CD4-positive, alpha-beta T cell treated with Interleukin-6 for 4 hours (primary cell): Measurements from ENCODE around the gene EID3.
"Not testable (repeated sequence)": the region's sequence is repeated elsewhere in the genome, so short reads cannot be mapped to it uniquely, and the experiment has no call there.

Source experiments
- DNase-seq: peaks from one replicate; pipeline ENCODE4 v3.0.0-alpha.2; 2020; ENCODE audit warnings: mixed read lengths

Gene EID3

DNA sequence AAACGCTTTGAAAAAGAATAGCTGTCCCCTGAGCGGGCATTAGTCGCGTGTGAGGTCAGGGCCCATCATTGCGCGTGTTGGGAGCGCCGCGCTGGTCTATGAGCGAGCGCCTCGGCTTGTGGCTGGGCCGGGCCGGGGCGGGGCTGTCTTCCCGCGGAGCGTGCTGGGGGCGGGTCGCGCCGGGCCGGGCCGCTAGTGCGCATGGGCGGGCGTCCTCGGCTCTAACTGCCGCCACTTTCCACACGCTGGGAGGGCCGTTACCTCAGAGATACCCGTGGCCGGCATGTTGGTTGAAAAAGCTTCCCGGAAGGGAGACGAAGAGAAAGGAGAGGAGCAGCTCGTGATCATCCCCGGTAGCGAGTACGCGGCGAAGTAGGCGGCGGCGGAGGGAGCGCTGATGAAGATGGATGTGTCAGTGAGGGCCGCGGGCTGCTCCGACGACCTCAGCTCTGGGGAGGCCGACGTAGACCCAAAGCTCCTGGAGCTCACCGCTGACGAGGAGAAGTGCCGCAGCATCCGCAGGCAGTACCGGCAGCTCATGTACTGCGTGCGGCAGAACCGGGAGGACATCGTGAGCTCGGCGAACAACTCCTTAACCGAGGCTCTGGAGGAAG lies at the start of gene EID3:
Gene EID3 (plus strand): TSS at position 202 of the 614 bp plus-strand sequence. CDS start 196 bp downstream, at position 398.
- DNase-seq: peak; percentile 94

DNA sequence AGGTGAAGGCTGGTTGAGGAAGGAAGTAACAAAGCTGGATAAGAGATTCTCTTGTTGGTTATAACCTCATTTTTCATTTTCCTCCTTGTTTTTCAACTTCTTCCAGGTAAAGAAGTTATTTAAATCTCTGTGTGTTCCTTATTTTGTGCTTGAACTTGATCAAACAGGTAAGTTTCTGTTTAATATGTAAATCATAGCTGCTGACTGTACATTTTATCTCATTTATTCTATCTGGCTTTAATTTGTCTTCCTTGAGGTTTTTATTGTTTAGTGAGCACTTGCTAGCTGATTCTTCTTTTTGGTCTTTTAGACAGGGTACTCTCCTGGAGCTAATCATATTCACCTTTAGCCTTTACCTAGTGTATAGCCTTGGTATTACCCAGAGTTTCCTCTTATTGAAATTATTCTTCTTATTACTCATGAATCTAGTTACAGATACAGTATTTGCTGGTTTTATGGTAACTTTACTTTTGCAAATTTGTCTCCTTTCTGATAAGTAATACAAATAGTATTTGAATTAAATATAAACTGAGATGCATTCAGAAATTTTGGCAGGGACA lies 45.5 kb upstream of the EID3 start:
- DNase-seq: no peak

DNA sequence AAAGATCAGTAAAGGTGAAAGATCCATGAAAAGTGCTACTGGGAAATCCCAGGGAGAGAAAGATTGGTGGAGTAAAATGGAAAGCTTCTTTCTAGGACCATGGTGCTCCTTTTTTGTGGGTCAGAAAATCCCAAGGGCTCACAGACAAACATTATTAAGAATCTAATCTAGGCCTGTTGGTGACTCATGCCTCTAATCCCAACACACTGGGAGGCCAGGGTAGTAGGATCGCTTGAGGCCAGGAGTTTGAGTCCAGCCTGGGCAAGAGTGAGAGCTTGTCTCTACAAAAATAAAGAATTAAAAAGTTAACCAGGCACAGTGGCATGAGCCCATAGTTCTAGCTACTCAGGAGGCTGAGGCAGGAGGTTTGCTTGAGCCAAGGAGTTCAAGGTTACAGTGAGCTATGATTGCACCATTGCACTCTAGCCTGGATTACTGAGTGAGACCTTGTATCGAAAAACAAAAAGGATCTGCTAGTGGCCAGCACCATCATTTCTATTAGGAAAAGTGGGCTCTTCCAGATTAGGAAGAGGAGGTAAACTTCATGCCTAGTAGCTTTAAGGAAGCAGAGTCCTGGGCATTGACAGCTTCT lies 45.0 kb upstream of the EID3 start:
- DNase-seq: no peak

DNA sequence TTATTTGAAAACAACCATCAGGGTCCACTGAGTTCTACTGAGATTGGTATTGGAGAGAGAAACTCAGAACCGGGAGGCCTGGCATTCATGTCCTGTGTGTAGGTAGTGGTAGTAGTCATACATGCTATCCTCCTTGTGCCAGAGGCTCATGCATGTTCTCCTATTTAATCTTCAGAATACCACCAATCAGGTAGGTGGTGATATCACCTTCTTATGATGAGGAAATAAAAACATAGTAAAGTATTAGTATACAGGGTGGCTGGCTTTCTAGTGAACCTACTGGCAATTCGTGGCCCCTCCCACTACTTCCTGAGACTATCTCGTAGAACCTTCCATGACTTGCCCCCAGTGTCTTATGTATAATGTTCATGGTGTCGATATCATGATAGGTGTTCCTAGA lies 40.5 kb upstream of the EID3 start:
- no peak for DNase-seq

DNA sequence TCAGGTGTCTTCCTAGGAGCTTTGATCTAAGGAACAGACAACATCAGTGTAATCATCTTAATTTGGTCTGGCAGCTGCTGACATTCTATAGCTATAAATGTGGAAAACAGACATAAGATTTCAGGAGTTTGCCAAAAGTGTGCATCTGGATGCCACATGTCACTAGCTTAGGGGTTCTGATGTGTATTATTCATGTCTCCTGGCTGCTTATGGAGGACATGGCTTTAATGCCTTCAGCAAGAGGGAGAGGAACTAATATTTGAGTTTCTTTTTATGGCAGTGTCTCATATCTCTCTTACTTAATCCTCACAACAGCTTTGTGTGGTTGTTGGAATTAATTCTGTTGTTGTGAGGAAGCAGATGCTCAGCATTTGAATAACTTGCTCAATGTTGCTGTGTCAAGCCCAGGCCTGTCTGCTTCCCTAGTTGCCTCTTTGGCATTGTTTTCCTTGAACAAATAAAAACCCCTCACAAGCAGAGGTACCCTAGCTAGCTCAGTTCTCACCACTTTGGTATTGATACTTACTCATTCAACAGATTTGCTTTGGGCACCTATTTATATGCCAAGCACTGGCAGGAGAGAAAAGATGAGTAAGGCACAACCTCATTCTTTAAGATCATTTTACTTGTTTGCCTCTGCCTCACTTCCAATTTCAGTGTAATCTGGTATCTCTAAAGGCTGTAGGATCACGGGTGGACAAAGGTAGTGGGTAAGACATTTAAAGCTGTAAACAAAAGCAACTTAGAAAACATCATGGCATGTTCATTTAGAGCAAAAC lies 39.8 kb upstream of the EID3 start:
- DNase-seq: no peak

DNA sequence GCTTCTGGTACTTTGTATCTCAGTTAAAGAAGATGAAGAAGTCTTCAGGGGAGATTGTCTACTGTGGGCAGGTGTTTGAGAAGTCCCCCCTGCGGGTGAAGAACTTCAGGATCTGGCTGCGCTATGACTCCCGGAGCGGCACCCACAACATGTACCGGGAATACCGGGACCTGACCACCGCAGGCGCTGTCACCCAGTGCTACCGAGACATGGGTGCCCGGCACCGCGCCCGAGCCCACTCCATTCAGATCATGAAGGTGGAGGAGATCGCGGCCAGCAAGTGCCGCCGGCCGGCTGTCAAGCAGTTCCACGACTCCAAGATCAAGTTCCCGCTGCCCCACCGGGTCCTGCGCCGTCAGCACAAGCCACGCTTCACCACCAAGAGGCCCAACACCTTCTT lies 38.1 kb upstream of the EID3 start:
- not testable (repeated sequence) for DNase-seq

DNA sequence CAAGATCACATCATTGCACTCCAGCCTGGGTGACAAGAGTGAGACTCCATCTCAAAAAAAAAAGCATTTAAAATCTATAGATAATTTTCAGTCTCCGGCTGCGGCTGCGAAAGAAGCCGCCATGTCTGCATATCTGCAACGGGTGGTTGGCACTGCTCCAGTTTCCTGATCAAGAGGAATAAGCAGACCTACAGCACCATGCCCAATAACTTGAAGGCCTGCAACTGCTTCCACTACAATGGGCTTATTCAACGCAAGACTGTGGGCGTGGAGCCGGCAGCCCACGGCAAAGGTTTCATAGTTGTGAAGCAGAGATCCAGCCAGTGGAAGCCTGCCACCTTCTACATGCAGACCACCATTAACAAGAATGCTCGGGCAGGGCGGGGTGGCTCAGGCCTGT lies 30.6 kb upstream of the EID3 start:
- no peak for DNase-seq

DNA sequence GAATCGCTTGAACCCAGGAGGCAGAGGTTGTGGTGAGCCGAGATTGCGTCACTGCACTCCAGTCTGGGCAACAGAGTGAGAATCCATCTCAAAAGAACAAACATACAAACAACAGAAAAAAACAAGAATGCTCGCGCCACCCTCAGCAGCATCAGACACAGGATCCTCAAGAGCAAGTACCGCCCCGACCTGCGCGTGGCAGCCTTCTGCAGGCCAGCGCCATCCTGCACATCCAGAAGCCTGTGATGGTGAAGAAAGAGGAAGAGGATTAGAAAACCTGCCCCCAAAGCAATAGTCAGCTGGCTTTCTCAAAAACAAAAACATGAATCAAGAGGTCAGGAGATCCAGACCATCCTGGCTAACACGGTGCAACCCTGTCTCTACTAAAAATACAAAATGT lies 30.0 kb upstream of the EID3 start:
- no peak for DNase-seq

DNA sequence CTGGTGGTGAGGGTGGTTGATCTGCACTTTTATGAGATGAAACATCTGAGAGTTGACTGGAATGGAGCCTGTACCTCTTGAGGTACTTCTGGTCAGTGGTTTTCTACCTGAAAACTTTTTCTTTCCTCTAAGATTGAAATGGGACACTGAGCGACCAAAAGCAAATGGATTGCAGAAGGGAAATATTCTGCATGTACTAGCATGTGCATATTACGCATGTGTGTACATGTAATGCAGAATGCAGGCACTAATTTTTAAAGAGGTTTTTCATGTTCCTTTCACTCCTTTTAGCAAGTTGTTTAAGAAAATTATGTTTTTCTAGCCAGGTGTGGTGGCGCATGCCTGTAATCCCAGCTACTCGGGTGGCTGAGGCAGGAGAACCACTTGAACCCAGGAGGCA lies 28.7 kb upstream of the EID3 start:
- no peak for DNase-seq

DNA sequence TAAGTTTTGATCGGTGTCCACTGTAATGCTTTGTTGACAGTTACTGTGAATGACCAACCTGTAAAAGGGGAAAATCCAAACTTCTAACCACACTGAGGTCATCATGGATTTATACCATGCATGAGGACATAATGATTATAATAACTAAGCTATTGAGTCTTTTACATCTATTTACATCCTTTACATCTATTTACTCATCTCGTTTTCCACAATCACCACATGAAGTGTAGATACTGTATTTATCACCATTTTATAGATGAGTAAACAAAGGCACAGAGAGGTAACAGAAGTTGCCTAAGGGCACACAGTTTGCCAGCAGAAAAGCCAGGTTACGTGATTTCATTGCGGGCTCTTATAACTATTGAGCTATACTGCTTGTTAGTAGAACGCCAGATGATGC lies 27.9 kb upstream of the EID3 start:
- no peak for DNase-seq

DNA sequence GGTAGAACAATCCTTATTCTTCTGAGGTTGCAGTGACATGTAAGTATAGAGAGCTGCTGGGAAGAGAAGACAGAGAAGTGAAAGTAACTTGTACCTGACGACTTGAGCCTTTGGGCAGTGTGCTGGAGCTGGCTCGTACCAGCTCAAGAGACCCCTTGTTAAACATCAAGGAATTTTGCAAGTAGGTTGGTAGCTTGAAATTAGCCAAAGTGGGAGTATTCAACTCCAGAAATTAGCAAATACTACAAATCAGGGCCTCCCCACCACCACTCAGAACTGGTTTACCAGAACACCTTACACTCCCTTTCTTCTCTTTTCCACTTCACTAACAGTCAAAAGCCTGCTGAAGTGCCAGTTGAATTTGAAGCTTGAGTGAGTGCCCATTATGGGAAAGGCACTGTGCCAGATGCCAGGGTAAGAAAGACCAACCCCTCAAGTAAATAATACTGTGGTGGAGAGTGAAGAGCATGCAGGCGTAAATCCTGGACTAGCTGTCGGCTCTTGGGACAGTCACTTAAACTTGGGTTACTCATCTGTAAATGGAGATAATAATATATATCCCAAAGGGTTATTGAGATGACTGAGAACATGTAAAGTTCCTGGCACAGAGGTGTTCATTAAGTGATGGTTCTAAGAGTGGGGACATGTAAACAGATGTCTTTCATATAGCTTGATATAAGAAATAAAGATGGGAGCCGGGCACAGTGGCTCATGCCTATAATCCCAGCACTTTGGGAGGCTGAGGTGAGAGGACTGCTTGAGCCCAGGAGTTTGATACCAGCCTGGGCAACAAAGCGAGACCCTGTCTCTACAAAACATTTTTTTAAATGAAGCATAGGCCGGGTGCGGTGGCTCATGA lies 27.0 kb upstream of the EID3 start:
- DNase-seq: no peak

DNA sequence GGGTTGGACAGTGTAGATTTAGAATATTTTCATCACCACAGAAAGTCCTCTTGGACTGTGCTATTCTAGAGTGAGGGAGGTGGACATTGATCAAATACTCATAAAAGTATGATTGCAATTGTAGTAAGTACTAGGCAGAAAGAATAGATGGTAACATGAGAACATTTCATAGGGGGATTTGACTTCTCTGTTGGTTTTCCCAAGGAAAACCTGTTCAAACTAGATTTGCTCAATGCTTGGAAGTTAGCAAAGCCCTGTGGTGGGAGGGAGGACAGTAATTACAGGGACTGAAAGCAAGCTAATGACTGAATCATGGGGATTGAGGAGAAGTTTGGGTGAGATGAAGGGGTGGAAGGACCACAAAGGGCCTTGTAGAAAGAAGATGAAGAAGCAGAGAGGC lies 24.4 kb upstream of the EID3 start:
- no peak for DNase-seq

DNA sequence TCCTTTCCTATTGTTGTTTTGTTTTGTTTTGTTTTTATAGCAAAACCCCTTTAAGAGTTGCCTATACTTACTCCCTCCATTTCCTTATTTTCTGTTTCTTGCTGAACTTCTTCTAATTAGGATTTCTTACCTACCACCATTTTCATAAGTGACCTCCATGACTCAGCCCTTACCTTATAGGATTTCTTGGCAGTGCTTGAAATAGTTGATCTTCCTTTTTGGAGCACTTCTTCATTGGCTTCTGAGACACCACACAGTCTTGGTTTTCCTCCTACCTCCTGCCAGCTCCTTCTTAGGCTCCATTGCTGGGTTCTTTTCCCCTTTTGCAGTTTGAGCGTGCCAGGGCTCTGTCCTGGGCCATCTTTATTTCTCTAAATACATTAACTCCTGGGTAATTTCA lies 23.4 kb upstream of the EID3 start:
- no peak for DNase-seq

DNA sequence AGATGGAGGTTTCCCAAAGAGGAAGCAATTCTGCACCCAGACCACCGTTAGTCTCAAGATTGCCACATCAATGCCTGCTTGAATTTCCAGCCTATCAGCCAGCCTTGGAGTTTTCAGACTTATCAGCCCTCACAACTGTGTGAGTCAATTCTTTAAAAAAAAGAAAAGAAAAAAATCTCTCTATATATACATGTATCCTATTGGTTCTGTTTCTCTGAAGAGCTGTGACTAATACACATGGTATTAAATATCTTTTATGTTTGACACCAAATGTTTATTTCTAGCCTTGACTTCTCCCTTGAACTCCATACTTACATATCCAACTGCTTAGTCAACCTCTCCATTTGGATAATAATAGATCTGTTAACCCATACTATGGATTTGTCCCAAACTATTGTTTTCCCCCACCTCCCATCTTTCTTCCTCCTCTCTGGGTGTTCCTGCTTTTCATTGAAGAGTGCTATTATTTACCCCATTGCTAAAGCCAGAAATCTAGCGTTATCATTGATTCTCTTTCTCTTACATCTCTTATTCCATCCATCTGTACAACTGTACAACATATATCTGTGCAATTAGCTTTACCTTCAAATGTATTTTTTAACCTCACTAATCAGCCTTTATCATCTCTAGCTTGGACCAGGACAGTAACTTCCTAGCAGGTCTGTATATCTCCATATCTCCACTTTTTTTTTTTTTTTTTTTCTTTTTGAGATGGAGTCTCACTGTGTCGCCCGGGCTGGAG lies 22.7 kb upstream of the EID3 start:
- no peak for DNase-seq

DNA sequence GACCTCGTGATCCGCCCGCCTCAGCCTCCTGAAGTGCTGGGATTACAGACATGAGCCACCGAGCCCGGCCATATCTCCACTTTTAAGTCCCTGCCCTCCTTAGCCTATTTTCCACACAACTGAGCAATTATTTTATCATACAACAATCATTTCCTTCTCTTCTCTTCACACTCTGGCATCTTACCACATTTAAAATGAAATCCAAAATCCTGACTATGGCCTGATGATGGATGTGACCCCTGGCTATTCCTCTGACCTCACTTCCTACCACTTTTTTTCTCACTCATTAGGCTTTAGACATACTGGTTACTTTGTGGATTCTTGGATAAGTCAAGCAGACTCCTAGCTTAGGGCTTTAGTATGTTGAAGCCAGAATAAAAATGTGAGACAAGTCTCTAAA lies 21.9 kb upstream of the EID3 start:
- no peak for DNase-seq

DNA sequence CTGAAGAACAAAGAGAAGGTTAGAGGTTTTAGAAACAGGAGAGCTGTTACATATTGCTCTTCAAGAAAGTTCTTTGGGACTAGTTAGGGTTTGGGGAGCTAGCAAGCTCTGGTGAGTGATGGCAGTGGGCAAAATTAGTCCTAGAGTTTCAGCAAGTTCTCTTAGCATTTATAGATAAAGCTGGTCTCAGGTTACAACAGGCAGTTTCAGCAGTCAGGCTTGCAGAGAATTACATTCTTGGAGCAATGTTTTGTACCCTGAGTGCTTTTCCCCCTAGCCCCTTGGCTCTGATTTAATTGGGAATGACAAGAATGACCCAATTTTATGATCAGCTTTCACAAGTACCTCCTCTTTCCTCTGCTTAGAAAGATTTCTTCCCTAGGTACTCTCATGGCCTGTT lies 21.4 kb upstream of the EID3 start:
- no peak for DNase-seq

DNA sequence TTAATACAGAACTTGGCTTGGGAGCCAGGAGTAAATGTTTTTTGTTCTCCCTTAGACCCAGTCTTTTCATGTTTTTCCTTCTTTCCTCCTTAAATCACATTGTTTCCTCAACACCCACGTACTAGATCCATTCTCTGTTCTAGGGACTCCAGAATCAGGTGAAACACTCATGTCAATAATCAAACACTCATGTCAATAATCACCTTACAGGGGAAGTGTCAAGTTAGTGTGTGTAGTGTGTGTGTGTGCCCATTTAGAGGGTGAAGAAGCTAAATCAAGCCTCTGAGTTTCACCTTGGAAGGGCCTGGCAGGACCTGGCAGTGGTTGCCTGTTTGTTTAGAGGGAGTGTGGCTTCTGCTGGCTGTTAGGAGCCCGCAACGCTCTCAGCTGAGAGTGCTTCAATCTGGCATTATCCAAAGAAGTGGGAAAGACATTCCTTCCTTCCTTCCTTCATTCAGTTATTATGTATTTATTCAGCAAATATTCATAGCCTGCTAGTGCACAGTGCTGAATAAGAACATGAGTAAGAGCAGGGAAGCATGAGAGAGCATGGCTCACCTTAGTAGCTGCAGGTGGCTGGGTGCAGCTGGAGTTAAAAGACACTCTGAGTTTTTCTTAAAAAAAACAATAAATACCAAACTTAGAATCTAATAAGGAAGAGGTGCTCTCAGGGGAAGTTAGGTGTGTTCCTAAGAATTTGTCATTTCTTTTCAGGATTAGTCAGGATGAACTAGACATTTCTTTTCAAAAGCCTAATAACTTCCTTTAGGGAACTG lies 17.6 kb upstream of the EID3 start:
- DNase-seq: peak; percentile 3

DNA sequence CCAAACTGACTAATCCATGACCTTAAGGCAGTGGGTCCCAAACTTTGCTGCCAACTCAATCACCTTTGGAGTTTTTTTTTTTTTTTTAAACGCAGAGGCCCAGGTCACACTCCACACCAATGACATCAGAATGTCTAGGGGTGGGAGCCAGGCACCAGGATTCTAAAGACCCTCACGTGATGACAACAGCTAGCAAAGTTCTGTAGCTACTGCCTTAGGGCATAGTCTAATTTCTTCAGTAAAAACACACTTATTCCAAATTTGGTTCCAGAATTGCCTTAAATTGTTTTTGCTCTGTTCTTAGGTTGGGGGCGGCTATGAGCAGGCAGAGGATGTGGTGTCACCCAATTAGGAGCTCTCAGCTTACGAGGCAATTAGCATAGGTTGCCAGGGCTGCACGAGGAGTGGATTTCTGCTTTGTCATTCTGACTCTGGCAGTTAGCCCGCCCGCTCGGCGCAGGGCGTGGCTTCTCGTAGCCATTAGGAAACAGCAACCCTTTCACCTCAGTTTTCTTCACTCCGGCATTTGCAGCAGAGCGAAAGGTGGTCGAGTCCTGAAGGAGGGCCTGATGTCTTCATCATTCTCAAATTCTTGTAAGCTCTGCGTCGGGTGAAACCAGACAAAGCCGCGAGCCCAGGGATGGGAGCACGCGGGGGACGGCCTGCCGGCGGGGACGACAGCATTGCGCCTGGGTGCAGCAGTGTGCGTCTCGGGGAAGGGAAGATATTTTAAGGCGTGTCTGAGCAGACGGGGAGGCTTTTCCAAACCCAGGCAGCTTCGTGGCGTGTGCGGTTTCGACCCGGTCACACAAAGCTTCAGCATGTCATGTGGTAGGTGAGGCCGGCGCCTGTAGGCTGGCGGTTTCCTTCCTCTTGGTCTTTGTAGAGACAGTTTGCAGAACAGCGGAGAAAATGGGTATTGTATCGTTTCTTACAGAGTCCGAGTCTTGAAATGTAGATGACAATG lies 16.7 kb upstream of the EID3 start:
- DNase-seq: peak; percentile 92

DNA sequence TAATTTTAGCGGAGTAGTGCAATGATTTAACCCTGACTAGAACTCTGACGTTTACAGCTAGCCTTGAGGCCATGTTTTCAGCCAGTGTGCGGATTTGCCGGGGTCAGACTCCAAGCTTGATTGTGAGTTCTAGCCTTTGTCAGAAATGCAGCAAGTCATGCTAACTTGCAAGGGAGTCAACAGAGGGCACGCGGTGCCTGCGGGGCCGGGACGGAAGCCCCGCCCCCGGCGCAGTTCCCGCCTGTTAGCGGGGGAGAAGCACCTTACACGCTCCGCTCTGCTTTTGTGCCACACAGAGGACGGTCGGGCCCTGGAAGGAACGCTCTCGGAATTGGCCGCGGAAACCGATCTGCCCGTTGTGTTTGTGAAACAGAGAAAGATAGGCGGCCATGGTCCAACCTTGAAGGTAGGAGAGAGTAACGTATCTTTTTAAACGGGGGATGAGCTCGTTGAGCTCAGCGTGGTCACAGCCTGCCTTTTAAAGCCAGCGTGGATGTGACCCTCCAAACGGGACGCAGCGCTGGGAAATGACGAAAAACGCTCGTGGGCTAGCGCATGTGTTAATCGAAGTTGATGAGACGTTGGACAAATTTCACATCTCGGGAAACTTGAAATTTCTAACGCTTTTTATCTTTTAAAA lies 14.8 kb upstream of the EID3 start:
- DNase-seq: peak; percentile 88

DNA sequence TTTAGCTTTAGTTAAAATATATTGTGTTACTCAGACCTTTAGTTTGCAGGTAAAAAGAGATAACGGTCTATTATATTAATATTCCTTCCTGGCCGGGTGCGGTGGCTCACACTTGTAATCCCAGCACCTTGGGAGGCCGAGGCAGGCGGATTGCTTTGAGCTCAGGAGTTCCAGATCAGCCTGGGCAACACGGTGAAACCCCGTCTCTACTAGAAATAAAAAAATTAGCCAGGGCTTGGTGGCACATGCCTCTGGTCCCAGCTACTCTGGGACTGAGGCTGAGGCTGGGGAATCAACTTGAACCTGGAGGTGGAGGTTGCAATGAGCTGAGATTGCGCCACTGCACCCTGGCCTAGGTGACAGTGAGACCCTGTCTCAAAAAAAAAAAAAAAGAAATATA lies 13.2 kb upstream of the EID3 start:
- DNase-seq: no peak
